Activated B cell treated with CpG ODN at 0.5 μM for 24 hours (primary cell): ENCODE results near the gene REEP6. TPM values are rescaled to one million over a fixed set of nuclear protein-coding genes. Genes with fewer than 3 reads are reported as not detected.

Source experiments
- ATAC-seq: fragments of 200-7000 bp; cut with Tn5 transposase; one replicate; pipeline ENCODE4 v1.10.0; 2021; ENCODE audit warnings: low read depth, mild to moderate bottlenecking, moderate library complexity
- CTCF ChIA-PET: fragments of 350-600 bp; sonication (Branson Sonifier 250); formaldehyde crosslinking; loops from one replicate; lab custom pipeline; 2021; ENCODE audit warnings: antibody characterized with exemption; lab: Charles Lee
- POLR2A ChIA-PET: fragments of 350-600 bp; sonication (Branson Sonifier 250); formaldehyde crosslinking; loops from one replicate; lab custom pipeline; 2021; ENCODE audit warnings: antibody characterized with exemption; lab: Charles Lee
- DNase-seq: peaks from one replicate; pipeline ENCODE4 v3.0.0; 2022
- H3K27ac Mint-ChIP-seq: one replicate; pipeline ENCODE4 v1.8.0; 2020; ENCODE audit warnings: mixed read lengths
- H3K27me3 Mint-ChIP-seq: one replicate; pipeline ENCODE4 v1.8.0; 2021; ENCODE audit warnings: mixed read lengths
- H3K36me3 Mint-ChIP-seq: one replicate; pipeline ENCODE4 v1.8.0; 2021; ENCODE audit warnings: low read depth, mixed read lengths
- H3K4me1 Mint-ChIP-seq: one replicate; pipeline ENCODE4 v1.8.0; 2021; ENCODE audit warnings: mixed read lengths
- H3K4me3 Mint-ChIP-seq: one replicate; pipeline ENCODE4 v1.8.0; 2020; ENCODE audit warnings: mild to moderate bottlenecking, mixed read lengths
- H3K9me3 Mint-ChIP-seq: one replicate; pipeline ENCODE4 v1.8.0; 2020; ENCODE audit warnings: mixed read lengths
- intact Hi-C: fragments of 100-400 bp; cut with micrococcal nuclease; formaldehyde crosslinking; loops from one replicate; pipeline ENCODE4 v1.15.1; 2024
- total RNA-seq: library from RNA; stranded (reverse); gene quantifications from 2 replicates; pipeline ENCODE4 v1.2.3, GENCODE V29; 2022
- TF ChIP-seq, protein P1 (sequence below): fragments of 200-600 bp; IDR thresholded peaks from one replicate; pipeline ENCODE4 v1.8.0; 2022; ENCODE audit warnings: antibody characterized with exemption, mild to moderate bottlenecking

Gene REEP6
- total RNA-seq, 1 donor from 2014 or later: 1.1 TPM

DNA sequence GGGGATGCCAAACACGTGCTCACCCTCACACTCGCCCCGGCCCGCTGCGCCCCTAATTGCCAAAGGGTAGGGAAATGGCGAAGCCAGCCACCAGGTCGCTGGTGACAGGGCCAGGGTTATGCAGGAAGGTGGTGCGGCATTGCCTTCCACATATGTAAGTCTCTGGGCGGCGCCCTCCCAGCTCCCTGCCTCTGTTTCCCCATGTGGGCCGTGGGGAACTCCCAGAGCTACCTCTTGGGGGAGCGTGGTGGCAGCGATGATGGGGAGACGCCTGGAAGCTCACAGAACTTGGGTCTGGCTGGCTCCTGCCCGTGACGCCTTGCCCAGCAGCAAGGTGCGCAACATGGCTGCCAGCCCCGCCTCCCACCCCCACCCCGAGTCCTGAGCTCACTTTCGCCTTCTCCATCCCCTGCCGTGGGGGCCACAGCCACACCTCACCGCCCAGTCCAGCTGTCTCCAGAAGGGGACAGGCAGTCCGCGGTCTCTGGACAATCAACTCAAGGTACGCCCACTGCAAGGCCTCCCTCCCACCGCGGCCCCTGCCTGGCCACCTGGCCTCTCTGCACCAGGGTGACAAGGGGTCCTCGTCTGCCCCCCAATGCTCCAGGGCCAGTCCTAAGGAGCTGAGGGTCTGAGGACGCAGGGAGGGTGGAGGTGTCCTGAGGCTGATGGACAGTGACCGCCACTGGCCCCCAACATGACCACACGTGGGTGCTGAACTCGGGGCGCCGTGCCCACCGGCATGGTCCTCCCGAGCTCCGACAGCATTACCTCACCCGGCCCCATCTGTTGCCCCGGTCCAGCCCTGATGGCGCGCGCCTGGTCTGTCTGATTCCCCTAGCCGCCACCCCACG, 18.5 kb upstream of the REEP6 start:
- no peak overlapping the region for H3K27ac Mint-ChIP-seq
- ChIA-PET POLR2A (interaction anchor here (0.5 to 1.8 kb wide), 5 partner anchors 15 to 28 kb away, joined by 3 to 8 read pairs (median 5); partner anchors contain the start of genes PCSK4 and REEP6), CTCF (no interaction called here)
- H3K36me3 Mint-ChIP-seq: peaks cover 13% of the 10 kb centered on the region
- peaks cover 2% of the 10 kb centered on the region for H3K27me3 Mint-ChIP-seq
- ATAC-seq: no peak
- H3K9me3 Mint-ChIP-seq: no peaks in the 10 kb centered on the region
- intact Hi-C loops: no loop called here
- no peak overlapping the region for H3K4me3 Mint-ChIP-seq
- TF ChIP-seq, protein P1, sequence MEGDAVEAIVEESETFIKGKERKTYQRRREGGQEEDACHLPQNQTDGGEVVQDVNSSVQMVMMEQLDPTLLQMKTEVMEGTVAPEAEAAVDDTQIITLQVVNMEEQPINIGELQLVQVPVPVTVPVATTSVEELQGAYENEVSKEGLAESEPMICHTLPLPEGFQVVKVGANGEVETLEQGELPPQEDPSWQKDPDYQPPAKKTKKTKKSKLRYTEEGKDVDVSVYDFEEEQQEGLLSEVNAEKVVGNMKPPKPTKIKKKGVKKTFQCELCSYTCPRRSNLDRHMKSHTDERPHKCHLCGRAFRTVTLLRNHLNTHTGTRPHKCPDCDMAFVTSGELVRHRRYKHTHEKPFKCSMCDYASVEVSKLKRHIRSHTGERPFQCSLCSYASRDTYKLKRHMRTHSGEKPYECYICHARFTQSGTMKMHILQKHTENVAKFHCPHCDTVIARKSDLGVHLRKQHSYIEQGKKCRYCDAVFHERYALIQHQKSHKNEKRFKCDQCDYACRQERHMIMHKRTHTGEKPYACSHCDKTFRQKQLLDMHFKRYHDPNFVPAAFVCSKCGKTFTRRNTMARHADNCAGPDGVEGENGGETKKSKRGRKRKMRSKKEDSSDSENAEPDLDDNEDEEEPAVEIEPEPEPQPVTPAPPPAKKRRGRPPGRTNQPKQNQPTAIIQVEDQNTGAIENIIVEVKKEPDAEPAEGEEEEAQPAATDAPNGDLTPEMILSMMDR: no peak
- H3K4me1 Mint-ChIP-seq: peaks cover 26% of the 10 kb centered on the region
- no peak for DNase-seq

DNA sequence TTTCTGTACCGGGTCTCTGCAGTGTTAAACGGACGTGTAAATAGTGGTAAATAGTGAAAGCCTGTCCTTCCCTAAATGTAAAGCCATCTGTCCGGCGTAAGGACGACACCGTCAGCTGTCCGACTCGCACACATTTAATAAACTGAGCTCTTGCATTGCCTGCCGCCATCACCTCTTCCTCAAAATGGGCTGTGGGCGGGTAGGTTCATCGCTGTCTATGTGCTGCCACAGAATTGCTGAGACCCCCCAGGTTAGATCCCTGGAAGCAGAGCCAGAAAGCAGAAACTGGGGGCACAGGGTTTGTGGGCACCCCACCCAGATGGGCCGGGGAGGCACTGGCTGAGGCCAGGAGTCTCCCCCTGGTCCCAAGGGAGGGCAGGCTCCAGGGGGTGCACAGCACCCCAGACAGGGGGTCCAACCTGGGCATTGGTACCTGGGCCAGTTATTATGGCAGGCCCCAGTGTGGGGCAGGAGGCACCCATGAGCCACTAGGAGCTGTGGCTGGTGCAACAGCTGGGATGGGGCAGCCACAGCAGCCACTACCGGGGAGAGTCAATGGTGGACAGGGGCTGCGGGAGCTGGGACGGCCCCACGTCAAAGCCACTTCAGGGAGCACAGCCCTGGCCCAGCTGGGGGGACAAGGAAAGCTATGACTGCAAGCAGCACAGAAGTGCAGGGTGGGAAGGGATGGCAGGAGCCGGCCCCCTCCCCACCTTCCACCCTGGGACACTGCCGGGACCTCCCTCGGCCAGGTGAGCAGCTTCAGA, 17.7 kb upstream of the REEP6 start:
- CTCF ChIA-PET: no interaction called here
- peaks cover 13% of the 10 kb centered on the region for H3K36me3 Mint-ChIP-seq
- H3K4me1 Mint-ChIP-seq: peaks cover 32% of the 10 kb centered on the region
- intact Hi-C loops: no loop called here
- TF ChIP-seq, protein P1: no peak
- POLR2A ChIA-PET: interaction anchor here (1.8 kb wide), 1 partner anchor 18 kb away, joined by 5 read pairs; the partner anchor contains the start of genes PCSK4 and REEP6
- DNase-seq (no peak), ATAC-seq (no peak)
- no peaks in the 10 kb centered on the region for H3K9me3 Mint-ChIP-seq
- H3K27me3 Mint-ChIP-seq: peaks cover 2% of the 10 kb centered on the region
- no peak overlapping the region for H3K27ac Mint-ChIP-seq
- peak overlapping the region; percentile 19 for H3K4me3 Mint-ChIP-seq

DNA sequence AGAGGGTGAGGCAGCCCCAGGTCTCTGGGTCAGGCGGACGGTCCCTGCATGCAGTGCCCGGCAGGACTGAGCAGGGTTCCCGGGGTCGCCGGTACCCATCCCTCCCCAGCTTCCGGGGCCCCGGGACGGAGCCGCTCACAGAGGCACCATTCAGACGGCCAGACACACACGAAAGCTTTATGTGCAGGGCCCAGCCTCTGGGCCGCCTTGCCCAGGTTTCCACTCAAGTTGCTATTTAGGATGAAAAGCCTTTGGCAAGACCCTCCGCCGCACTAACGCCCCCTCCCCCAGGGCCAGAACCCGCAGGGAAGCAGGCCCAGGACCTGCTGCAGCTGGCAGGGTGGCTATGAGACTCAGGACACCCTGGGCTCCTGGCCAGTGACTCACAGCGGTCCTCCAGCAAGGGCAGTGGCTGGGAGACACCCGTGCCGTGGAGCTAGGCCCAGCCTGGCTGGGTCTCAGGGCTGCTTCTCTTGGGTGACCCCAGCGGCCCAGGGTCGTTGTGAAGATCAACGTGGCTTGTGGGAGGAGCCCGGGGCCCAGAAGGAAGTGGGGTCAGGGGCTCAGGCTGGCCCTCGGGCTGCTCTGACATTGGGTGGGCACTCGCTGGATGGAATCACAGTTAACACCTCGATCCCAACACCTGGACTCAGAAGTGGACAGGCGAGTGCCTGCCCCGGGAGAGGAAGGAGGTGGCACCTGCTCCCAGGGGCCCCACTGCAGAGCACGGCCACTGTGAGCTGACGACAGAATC, 16.8 kb upstream of the REEP6 start:
- CTCF ChIA-PET: no interaction called here
- intact Hi-C loops: no loop called here
- peaks cover 16% of the 10 kb centered on the region for H3K36me3 Mint-ChIP-seq
- peaks cover 2% of the 10 kb centered on the region for H3K27me3 Mint-ChIP-seq
- POLR2A ChIA-PET: interaction anchor here (1.8 kb wide), 1 partner anchor 17 kb away, joined by 5 read pairs; the partner anchor contains the start of genes PCSK4 and REEP6
- ATAC-seq: no peak
- TF ChIP-seq, protein P1: no peak
- H3K4me3 Mint-ChIP-seq: no peak overlapping the region
- no peaks in the 10 kb centered on the region for H3K9me3 Mint-ChIP-seq
- DNase-seq: no peak
- H3K27ac Mint-ChIP-seq: no peak overlapping the region
- peaks cover 34% of the 10 kb centered on the region for H3K4me1 Mint-ChIP-seq

DNA sequence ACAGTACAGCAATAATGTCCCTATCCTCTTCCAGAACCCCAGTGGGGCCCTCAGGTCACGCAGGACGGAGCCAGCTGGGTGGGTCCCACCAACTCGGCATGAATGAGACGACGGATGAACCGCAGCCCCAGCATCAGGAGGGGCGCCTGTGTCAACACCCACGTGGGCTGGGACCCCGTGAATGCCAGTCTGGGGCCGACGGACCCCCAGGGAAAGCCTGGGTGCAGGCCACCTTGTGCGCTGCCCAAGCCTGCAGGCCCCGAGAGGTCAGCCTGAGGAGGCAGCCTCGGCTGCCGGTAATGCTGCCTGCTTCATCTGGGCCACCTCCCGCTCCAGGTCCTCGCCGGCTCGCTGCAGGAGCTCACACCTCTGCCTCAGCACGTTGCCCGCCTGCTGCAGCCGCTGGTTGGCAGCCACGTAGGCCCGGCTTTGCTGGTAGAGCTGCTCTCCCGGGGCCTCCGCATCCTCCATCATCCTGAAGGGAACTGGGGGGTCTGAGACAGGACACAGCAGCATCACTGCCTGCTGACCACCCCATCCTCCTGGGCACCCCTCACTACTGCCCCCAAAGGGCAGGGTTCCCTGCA, 16.1 kb upstream of the REEP6 start:
- intact Hi-C loops: no loop called here
- Mint-ChIP-seq H3K27me3 (peaks cover 2% of the 10 kb centered on the region), H3K4me1 (peaks cover 37% of the 10 kb centered on the region), H3K36me3 (peaks cover 17% of the 10 kb centered on the region), H3K27ac (no peak overlapping the region), H3K9me3 (no peaks in the 10 kb centered on the region), H3K4me3 (no peak overlapping the region)
- CTCF ChIA-PET: no interaction called here
- no peak for DNase-seq
- TF ChIP-seq, protein P1: no peak
- no peak for ATAC-seq
- POLR2A ChIA-PET: interaction anchor here (1.8 kb wide), 1 partner anchor 16 kb away, joined by 5 read pairs; the partner anchor contains the start of genes PCSK4 and REEP6
